Activated naive CD8-positive, alpha-beta T cell treated with anti-CD3 and anti-CD28 coated beads, Interleukin-2, amount 50 U/mL, for 24 hours (primary cell): ENCODE measurements around the gene THBS2.
"Not testable (repeated sequence)": the region's sequence is repeated elsewhere in the genome, so short reads cannot be mapped to it uniquely, and the experiment has no call there.

Experiments
- ATAC-seq: fragments of 150-1000 bp; cut with Tn5 transposase; one replicate; pipeline ENCODE4 v1.10.0; 2021
- DNase-seq: peaks from one replicate; pipeline ENCODE4 v3.0.0; 2021
- H3K27ac Mint-ChIP-seq: one replicate; pipeline ENCODE4 v1.8.0; 2021; ENCODE audit warnings: mild to moderate bottlenecking, mixed read lengths
- H3K27me3 Mint-ChIP-seq: one replicate; pipeline ENCODE4 v1.8.0; 2021; ENCODE audit warnings: mixed read lengths
- H3K36me3 Mint-ChIP-seq: one replicate; pipeline ENCODE4 v1.8.0; 2021; ENCODE audit warnings: low read depth, mixed read lengths
- H3K4me1 Mint-ChIP-seq: one replicate; pipeline ENCODE4 v1.8.0; 2021; ENCODE audit warnings: mixed read lengths
- H3K4me3 Mint-ChIP-seq: one replicate; pipeline ENCODE4 v1.8.0; 2021; ENCODE audit warnings: mild to moderate bottlenecking, moderate library complexity, mixed read lengths
- H3K9me3 Mint-ChIP-seq: one replicate; pipeline ENCODE4 v1.8.0; 2021; ENCODE audit warnings: mixed read lengths

Gene THBS2

DNA sequence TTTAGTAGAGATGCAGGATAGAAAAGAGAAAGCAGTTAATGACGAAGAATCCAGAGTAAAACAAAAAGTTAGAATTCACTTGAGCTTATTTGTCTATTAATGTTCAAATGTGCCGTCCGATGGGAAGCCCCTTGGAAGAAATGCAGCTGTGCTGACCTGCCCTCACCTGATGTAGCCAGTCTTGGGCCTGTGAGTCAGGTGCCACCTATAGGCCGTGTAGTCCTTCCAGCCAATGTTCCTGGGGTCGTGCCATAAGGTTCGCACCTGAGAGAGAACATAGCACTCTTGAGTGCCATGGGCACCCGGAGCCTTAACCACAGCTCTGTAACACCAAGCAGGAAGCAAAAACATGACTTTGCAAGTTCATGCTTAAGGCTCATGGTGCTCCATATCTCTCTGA is 32.4 kb downstream of the THBS2 start:
- H3K4me1 Mint-ChIP-seq = no peaks in the 10 kb centered on the region
- no peaks in the 10 kb centered on the region for H3K36me3 Mint-ChIP-seq
- H3K4me3 Mint-ChIP-seq = no peak overlapping the region
- H3K27me3 Mint-ChIP-seq = peaks cover 5% of the 10 kb centered on the region
- no peak for ATAC-seq
- no peak for DNase-seq
- no peak overlapping the region for H3K27ac Mint-ChIP-seq
- H3K9me3 Mint-ChIP-seq = peaks cover 23% of the 10 kb centered on the region

DNA sequence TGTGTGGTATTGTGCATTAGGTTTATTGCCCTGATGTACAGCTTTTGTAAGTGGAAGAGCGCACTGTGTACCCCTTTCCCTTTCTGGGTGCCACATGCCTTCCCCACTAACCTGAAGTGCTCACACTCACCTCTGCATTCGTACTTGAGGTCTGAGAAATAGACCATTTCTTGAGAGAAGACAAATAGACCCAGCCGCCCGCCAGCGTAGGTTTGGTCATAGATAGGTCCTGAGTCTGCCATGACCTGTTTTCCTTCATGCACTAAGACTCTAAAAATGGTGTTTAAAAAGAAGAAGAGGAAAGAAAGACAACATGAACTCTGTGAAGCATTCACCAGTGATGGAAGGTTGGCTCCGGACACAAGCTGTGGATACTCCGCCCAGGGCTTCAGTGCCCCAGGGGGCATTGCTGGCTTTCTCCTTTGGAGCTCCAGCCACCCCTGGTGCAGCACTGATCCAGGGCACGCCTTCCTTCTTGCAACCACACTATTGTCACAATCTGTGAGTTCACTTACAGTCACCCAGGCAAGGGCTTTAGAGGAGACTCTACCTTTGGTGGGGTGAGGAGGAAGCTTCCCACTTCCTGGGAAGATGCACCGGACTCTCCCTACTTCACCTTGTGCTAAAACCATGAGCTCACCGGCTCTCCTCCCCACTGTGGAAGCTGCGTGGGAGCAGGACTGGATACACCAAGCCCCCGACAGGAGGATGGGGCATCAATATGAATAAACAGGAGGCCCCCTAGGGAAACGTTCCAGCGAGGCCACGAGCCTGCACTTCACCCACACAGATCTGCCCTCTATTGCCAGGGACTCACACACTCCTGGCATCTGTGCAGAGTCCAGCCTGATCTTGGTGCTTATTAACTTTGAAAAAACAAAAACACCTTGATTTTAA is 33.3 kb downstream of the THBS2 start:
- H3K36me3 Mint-ChIP-seq = no peaks in the 10 kb centered on the region
- H3K27me3 Mint-ChIP-seq = no peaks in the 10 kb centered on the region
- H3K9me3 Mint-ChIP-seq = peaks cover 23% of the 10 kb centered on the region
- ATAC-seq (no peak), DNase-seq (no peak)
- no peaks in the 10 kb centered on the region for H3K4me1 Mint-ChIP-seq
- no peak overlapping the region for H3K27ac Mint-ChIP-seq
- H3K4me3 Mint-ChIP-seq = no peak overlapping the region

- Mint-ChIP-seq H3K36me3 (no peaks in the 10 kb centered on the region), H3K9me3 (peaks cover 23% of the 10 kb centered on the region), H3K27ac (no peak overlapping the region), H3K4me3 (no peak overlapping the region), H3K27me3 (no peaks in the 10 kb centered on the region), H3K4me1 (peaks cover 10% of the 10 kb centered on the region)
- DNase-seq (no peak), ATAC-seq (no peak)
Observed at GRCh38 chr6:169217972-169218371, 35.7 kb downstream of the THBS2 start.

GRCh38 chr6:169216830-169217229 is 36.8 kb downstream of the THBS2 start:
- Mint-ChIP-seq H3K9me3 (peaks cover 25% of the 10 kb centered on the region), H3K27ac (no peak overlapping the region)
- ATAC-seq = no peak

GRCh38 chr6:169215201-169215681 is 38.4 kb downstream of the THBS2 start:
- H3K27ac Mint-ChIP-seq = no peak overlapping the region
- no peaks in the 10 kb centered on the region for H3K27me3 Mint-ChIP-seq
- no peak overlapping the region for H3K4me3 Mint-ChIP-seq
- H3K9me3 Mint-ChIP-seq = peaks cover 32% of the 10 kb centered on the region
- no peak for DNase-seq
- no peak for ATAC-seq
- peaks cover 12% of the 10 kb centered on the region for H3K4me1 Mint-ChIP-seq
- H3K36me3 Mint-ChIP-seq = peaks cover 4% of the 10 kb centered on the region

More at GRCh38 chr6:169216830-169217229, 36.8 kb downstream of the THBS2 start:
- Mint-ChIP-seq H3K27me3 (no peaks in the 10 kb centered on the region), H3K36me3 (no peaks in the 10 kb centered on the region), H3K4me3 (no peak overlapping the region), H3K4me1 (peaks cover 12% of the 10 kb centered on the region)
- no peak for DNase-seq

GRCh38 chr6:169214789-169215188 is 38.9 kb downstream of the THBS2 start:
- peaks cover 12% of the 10 kb centered on the region for H3K4me1 Mint-ChIP-seq
- H3K27me3 Mint-ChIP-seq, ATAC-seq, H3K4me3 Mint-ChIP-seq, H3K36me3 Mint-ChIP-seq, DNase-seq: not testable (repeated sequence)
- H3K9me3 Mint-ChIP-seq = peaks cover 32% of the 10 kb centered on the region
- peak overlapping the region; percentile 59 for H3K27ac Mint-ChIP-seq

DNA sequence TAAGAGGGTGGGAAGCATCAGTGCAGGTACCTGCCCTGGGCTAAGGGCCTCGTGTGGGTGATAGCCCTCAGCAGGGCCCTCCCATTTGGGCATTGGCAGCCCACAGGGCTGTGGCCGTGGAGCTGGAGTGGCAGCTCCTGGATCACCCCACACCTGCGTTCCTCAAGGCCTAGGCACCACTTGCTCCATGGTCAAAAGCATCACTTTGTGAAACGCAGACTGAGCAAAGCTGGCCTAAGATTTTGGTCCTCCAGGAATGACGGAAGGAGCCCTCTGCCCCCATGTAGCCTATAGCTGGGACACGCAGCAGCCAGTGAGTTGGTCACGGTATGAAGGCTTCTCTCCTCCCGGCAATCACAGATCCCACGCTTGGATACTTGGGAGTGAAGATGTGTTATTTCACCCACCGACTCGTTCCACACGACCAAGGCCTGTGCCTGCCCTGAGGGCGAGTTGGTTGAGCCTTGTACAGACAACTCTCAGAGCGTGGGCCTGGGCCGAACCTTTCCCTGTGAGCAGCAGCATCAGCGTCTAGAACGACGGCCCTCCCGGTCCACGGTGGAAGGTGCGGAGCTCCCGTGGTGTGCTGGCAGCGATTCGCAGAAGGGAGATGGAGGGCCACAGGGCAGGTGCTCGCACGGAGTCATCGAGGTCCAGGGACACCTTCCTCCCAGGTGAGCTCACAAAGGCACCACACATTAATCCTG is 39.7 kb downstream of the THBS2 start:
- Mint-ChIP-seq H3K27me3 (no peaks in the 10 kb centered on the region), H3K4me1 (peaks cover 12% of the 10 kb centered on the region), H3K27ac (no peak overlapping the region), H3K4me3 (no peak overlapping the region), H3K9me3 (peaks cover 27% of the 10 kb centered on the region), H3K36me3 (peaks cover 4% of the 10 kb centered on the region)
- no peak for DNase-seq
- no peak for ATAC-seq

- H3K9me3 Mint-ChIP-seq = peaks cover 25% of the 10 kb centered on the region
- peaks cover 12% of the 10 kb centered on the region for H3K4me1 Mint-ChIP-seq
- no peaks in the 10 kb centered on the region for H3K27me3 Mint-ChIP-seq
- peak; percentile 99 for ATAC-seq
- H3K36me3 Mint-ChIP-seq = peaks cover 4% of the 10 kb centered on the region
- peak; percentile 89 for DNase-seq
- H3K27ac Mint-ChIP-seq = peak overlapping the region; percentile 70
- peak overlapping the region; percentile 71 for H3K4me3 Mint-ChIP-seq
Observed at GRCh38 chr6:169212897-169213813, 40.5 kb downstream of the THBS2 start.

DNA sequence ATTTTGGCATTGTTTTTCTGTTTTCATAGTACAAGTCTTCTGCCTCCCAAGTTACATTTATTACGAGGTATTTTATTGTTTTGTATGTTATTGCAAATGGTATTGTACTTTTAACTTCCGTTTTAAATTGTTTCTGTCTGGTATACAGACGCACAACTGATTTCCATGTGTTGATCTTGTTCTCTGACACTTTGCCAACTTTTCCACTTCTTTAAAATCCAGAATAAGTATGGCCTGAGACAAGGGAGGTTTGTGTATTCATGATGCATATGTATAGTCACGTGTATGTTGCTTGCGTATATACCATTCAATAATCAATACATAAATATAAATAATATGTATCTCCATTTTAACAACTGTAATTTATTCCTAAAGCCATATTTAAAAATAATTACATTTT is 41.2 kb downstream of the THBS2 start:
- Mint-ChIP-seq H3K9me3 (peaks cover 25% of the 10 kb centered on the region), H3K36me3 (peaks cover 6% of the 10 kb centered on the region), H3K27me3 (no peaks in the 10 kb centered on the region), H3K4me1 (peaks cover 12% of the 10 kb centered on the region), H3K4me3 (no peak overlapping the region), H3K27ac (no peak overlapping the region)
- ATAC-seq (no peak), DNase-seq (no peak)

GRCh38 chr6:169211881-169212280 is 41.8 kb downstream of the THBS2 start:
- peak overlapping the region; percentile 6 for H3K4me3 Mint-ChIP-seq

DNA sequence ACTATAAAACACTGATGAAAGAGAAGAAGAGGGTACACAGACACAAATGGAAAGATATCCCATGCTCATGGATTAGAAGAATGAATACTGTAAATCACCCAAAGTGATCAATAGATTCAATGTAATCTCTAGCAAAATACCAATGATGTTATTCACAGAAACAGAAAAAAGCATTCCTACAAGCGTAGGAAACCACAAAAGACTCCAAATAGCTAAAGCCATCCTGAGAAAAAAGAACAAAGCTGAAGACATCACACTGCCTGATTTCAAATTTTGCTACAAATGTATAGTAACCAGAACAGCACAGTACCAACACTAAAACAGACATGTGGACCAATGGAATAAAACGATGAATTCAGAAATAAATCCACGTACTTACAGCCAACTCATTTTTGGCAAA is 43.0 kb downstream of the THBS2 start:
- Mint-ChIP-seq H3K9me3 (peaks cover 36% of the 10 kb centered on the region), H3K4me3 (no peak overlapping the region)
- ATAC-seq = no peak

More at GRCh38 chr6:169211881-169212280, 41.8 kb downstream of the THBS2 start:
- H3K9me3 Mint-ChIP-seq = peaks cover 28% of the 10 kb centered on the region
- H3K27ac Mint-ChIP-seq = no peak overlapping the region
- DNase-seq (no peak), ATAC-seq (no peak)
- H3K27me3 Mint-ChIP-seq = no peaks in the 10 kb centered on the region
- H3K36me3 Mint-ChIP-seq = peaks cover 8% of the 10 kb centered on the region
- peaks cover 12% of the 10 kb centered on the region for H3K4me1 Mint-ChIP-seq

DNA sequence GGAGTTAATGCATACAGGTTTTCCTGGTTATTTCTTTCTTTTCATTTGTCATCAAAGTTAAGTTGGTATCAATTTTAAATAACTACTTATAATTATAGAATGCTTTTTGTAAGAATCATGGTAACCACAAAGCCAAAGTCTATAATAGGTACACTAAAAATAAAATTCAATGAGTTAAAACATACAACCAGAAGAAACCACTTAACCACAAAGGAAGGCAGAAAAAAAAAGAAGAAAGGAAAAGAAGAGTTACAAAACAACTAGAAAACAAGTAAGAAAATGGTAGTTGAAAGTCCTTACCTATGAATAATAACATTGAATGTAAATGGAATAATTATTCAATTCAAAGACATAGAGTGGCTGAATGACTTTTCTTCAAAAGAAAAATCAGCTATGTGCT is 45.6 kb downstream of the THBS2 start:
- H3K27me3 Mint-ChIP-seq = no peaks in the 10 kb centered on the region
- H3K27ac Mint-ChIP-seq = no peak overlapping the region
- ATAC-seq = no peak
- peaks cover 13% of the 10 kb centered on the region for H3K36me3 Mint-ChIP-seq
- no peak overlapping the region for H3K4me3 Mint-ChIP-seq
- peaks cover 2% of the 10 kb centered on the region for H3K4me1 Mint-ChIP-seq
- H3K9me3 Mint-ChIP-seq = peaks cover 36% of the 10 kb centered on the region
- DNase-seq = no peak

More for the DNA sequence above, 43.0 kb downstream of the THBS2 start:
- peaks cover 12% of the 10 kb centered on the region for H3K4me1 Mint-ChIP-seq
- H3K27me3 Mint-ChIP-seq = no peaks in the 10 kb centered on the region
- no peak for DNase-seq
- no peak overlapping the region for H3K27ac Mint-ChIP-seq
- peaks cover 13% of the 10 kb centered on the region for H3K36me3 Mint-ChIP-seq

DNA sequence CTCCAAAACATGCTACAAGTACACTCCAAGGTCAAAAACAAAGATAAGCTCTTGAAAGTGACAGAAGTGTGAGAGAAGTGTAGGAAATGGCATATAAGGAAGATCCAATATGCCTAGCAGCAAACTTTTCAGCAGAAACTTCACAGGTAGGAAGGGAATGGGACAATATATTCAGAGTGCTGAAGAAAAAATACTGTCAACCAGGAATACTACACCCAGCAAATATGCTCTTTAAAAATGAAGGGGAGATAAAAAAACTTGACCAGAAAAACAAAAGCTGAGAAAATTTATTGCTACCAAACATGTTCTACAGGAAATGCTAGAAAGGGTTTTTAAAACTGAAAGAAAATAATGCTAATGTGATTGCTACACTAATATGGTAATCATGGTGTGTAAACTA is 46.2 kb downstream of the THBS2 start:
- Mint-ChIP-seq H3K27ac (no peak overlapping the region), H3K36me3 (peaks cover 13% of the 10 kb centered on the region), H3K9me3 (peaks cover 36% of the 10 kb centered on the region), H3K4me3 (no peak overlapping the region), H3K27me3 (no peaks in the 10 kb centered on the region), H3K4me1 (peaks cover 2% of the 10 kb centered on the region)
- DNase-seq = no peak
- ATAC-seq = no peak
